ENCODE results near the gene ERG28. TPM values are rescaled to one million over a fixed set of nuclear protein-coding genes. Genes with fewer than 3 reads are reported as not detected.

The ERG28 gene
- total RNA-seq, 1 experiment from 2014 or later, result 29.1 TPM

- TF ChIP-seq CTCF (conservative IDR thresholded peaks at IDR 0.05), result no peak
- no peak overlapping the region for H3K56ac ChIP-seq (ENCODE audit: insufficient read length, low read depth, low read length)
- no peak overlapping the region for H3K9ac ChIP-seq (ENCODE audit: extremely low read depth, insufficient read length, low read length)
- H3K18ac ChIP-seq (ENCODE audit: insufficient read length, low read depth, low read length), result no peak overlapping the region
- H3K23ac ChIP-seq (ENCODE audit: insufficient read length, low read depth, low read length), result no peak overlapping the region
- H2BK12ac ChIP-seq (ENCODE audit: insufficient read length, low read depth, low read length), result no peak overlapping the region
- Mint-ChIP-seq H3K4me1 (no peaks in the 10 kb centered on the region), H3K27ac (peak overlapping the region; percentile 21 to 63 (median 48); a peak in 2 of 7 replicates), H3K27me3 (ENCODE audit: low read depth) (no peaks in the 10 kb centered on the region), H3K9me3 (no peaks in the 10 kb centered on the region), H3K4me3 (no peak overlapping the region), H3K36me3 (ENCODE audit: insufficient read depth in 1 of 3, low read depth in 3 of 3) (peaks cover 31 to 54% (median 42%) of the 10 kb centered on the region in 3 experiments)
- no peaks in the 10 kb centered on the region for H4K20me1 ChIP-seq (ENCODE audit: control insufficient read depth, insufficient read depth, insufficient read length)
- no peaks in the 10 kb centered on the region for H3K23me2 ChIP-seq (ENCODE audit: insufficient read length, low read depth, low read length, poor library complexity, severe bottlenecking)
- H2BK15ac ChIP-seq (ENCODE audit: low read depth, low read length), result no peak overlapping the region
- H2AFZ ChIP-seq (ENCODE audit: low read length), result no peak overlapping the region
- H3K14ac ChIP-seq (ENCODE audit: insufficient read depth, low read length), result no peak overlapping the region
- H4K8ac ChIP-seq (replicated peaks; ENCODE audit: insufficient read length, low read depth, low read length), result no peak overlapping the region
- H4K5ac ChIP-seq (ENCODE audit: insufficient read length, low read depth, low read length), result no peak overlapping the region
- H3K27me3 ChIP-seq (ENCODE audit: insufficient read depth, low read length), result no peaks in the 10 kb centered on the region
- no peak for DNase-seq
- no peaks in the 10 kb centered on the region for H3K4me1 ChIP-seq (ENCODE audit: insufficient read depth, low read length)
- H3K79me1 ChIP-seq (ENCODE audit: insufficient read depth, low read depth, low read length, poor library complexity, severe bottlenecking), result no peaks in the 10 kb centered on the region
- WGBS (ENCODE audit: extremely low coverage, insufficient read length, low lambda C conversion rate), result no CpG with 5 or more reads among the region's 9 CpGs
- H3K27ac ChIP-seq (ENCODE audit: insufficient read length, low read depth, low read length), result no peak overlapping the region
- no peaks in the 10 kb centered on the region for H3K79me2 ChIP-seq (ENCODE audit: insufficient read depth, low read length)
- no peak overlapping the region for H4K91ac ChIP-seq (ENCODE audit: insufficient read length, low read depth, low read length)
- no peak overlapping the region for H2BK5ac ChIP-seq (ENCODE audit: insufficient read length, low read length)
- H2AK5ac ChIP-seq (ENCODE audit: insufficient read length, low read length), result no peak overlapping the region
- H3K4ac ChIP-seq (ENCODE audit: low read depth, low read length), result no peak overlapping the region
- no peak overlapping the region for H2BK20ac ChIP-seq (ENCODE audit: low read depth, low read length, poor library complexity, severe bottlenecking)
- no peak overlapping the region for H3K4me2 ChIP-seq (ENCODE audit: insufficient read depth, insufficient read length, low read length)
- H3K9me3 ChIP-seq (ENCODE audit: control insufficient read depth, low read depth, low read length), result no peaks in the 10 kb centered on the region
- no peak overlapping the region for H2BK120ac ChIP-seq (ENCODE audit: low read depth, low read length, poor library complexity, severe bottlenecking)
- H3T11ph ChIP-seq (ENCODE audit: low read length), result no peak overlapping the region
Observed at GRCh38 chr14:75648066-75648838, 12.4 kb downstream of the ERG28 start.
